Osteoblast (primary cell): Measurements from ENCODE around the gene PAK1. TPM values are rescaled to one million over a fixed set of nuclear protein-coding genes. Genes with fewer than 3 reads are reported as not detected.
"Not testable (repeated sequence)": the region's sequence is repeated elsewhere in the genome, so short reads cannot be mapped to it uniquely, and the experiment has no call there.

Experiments used
- DNase-seq: peaks from one replicate; pipeline ENCODE4 v3.0.0; 2011; ENCODE audit warnings: low spot score, mixed read lengths; ENCODE audit not compliant: insufficient read length; ENCODE audit errors: missing footprints
- H2AFZ ChIP-seq: 2 replicates; pipeline ENCODE4 v1.6.0; 2011; ENCODE audit warnings: mild to moderate bottlenecking, low read length
- H3K27ac ChIP-seq: 2 replicates; pipeline ENCODE4 v1.5.1; 2011; ENCODE audit warnings: mild to moderate bottlenecking, low read depth, low read length, moderate library complexity
- H3K27me3 ChIP-seq: 2 replicates; pipeline ENCODE4 v1.6.0; 2012; ENCODE audit warnings: mild to moderate bottlenecking, control low read depth, inconsistent platforms, low read length, moderate library complexity; ENCODE audit not compliant: insufficient read depth
- H3K36me3 ChIP-seq: 2 replicates; pipeline ENCODE4 v1.5.1; 2011; ENCODE audit warnings: mild to moderate bottlenecking, low read length, control low read depth, moderate library complexity; ENCODE audit not compliant: insufficient read depth
- H3K4me1 ChIP-seq: 2 replicates; pipeline ENCODE4 v1.5.1; 2011; ENCODE audit warnings: mild to moderate bottlenecking, low read length, control low read depth, moderate library complexity; ENCODE audit not compliant: insufficient read depth
- H3K4me2 ChIP-seq: 2 replicates; pipeline ENCODE4 v1.6.0; 2011; ENCODE audit warnings: mild to moderate bottlenecking, low read length; ENCODE audit not compliant: insufficient read depth
- H3K4me3 ChIP-seq: fragments of 200-600 bp; sonication (generic); 3 replicates; pipeline ENCODE4 v1.5.1; 2012; ENCODE audit warnings: mild to moderate bottlenecking, low read length, inconsistent platforms; ENCODE audit not compliant: insufficient read depth
- H3K79me2 ChIP-seq: 2 replicates; pipeline ENCODE4 v1.6.0; 2012; ENCODE audit warnings: mild to moderate bottlenecking, low read length, control low read depth, inconsistent platforms; ENCODE audit not compliant: insufficient read depth
- H3K9me3 ChIP-seq: 2 replicates; pipeline ENCODE4 v1.5.1; 2011; ENCODE audit warnings: low read depth, low read length, control low read depth
- H4K20me1 ChIP-seq: 2 replicates; pipeline ENCODE4 v1.6.0; 2012; ENCODE audit warnings: mild to moderate bottlenecking, low read length, control low read depth; ENCODE audit not compliant: insufficient read depth
- CTCF ChIP-seq: IDR thresholded peaks from 2 replicates; pipeline ENCODE4 v1.5.1; 2011; ENCODE audit warnings: mild to moderate bottlenecking, low read depth, low read length, moderate library complexity; ENCODE audit errors: extremely low read depth
- total RNA-seq: library from RNA; depleted of rRNA; stranded (reverse); fragments of >200 nt; gene quantifications from 2 replicates; pipeline ENCODE4 v1.2.3, GENCODE V29; 2012

The PAK1 gene
- total RNA-seq, 1 donor: 34.4 TPM

DNA sequence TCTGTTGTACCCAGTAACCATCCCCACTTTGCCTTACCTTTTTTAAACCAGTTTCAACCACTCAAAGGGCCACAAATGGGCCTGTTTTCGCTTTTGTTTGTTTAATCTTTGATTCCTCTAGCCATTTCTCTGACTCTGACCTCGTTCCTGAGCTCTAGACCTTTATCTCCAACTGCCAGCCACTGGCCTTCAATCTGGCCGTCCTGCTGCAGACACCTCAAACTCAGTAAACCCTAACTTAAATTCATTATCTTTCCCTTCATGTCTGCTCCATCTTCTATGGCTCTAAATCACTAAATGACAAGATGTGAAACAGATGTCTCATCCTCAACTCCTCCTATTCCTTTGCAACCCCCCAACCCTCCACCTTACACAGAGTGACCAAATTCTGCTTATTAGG is 171.1 kb downstream of the PAK1 start:
- TF ChIP-seq CTCF: no peak
- Histone ChIP-seq H2AFZ (no peak overlapping the region), H3K79me2 (no peaks in the 10 kb centered on the region), H4K20me1 (no peaks in the 10 kb centered on the region), H3K4me3 (no peak overlapping the region), H3K9me3 (no peaks in the 10 kb centered on the region), H3K4me2 (no peak overlapping the region), H3K27me3 (no peaks in the 10 kb centered on the region), H3K27ac (no peak overlapping the region), H3K4me1 (no peaks in the 10 kb centered on the region), H3K36me3 (no peaks in the 10 kb centered on the region)
- DNase-seq: no peak

DNA sequence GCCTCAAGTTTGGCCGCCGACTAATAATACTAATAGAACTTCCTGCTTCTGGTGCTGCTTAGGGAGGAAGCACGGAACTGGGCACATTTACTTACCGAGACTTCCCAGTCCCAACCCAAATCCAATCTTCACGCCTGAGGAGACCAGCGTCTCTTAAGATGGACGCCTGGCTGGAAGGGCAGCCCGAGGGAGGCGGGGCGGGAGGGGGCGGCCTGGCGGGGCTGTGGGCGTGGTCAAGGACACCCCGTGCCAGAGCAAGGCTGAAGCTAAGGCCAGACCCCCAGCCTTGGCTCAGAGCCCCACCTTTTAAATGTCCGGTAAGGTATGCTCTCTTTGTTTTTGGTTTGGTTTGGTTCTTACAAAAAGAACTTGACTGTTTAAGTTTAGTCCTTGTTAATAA is 172.4 kb downstream of the PAK1 start, which contains the start of gene GDPD4:
Gene GDPD4 (minus strand): TSS at position 177 of the 400 bp plus-strand sequence. CDS start 16,549 bp downstream, outside the sequence.
- Histone ChIP-seq H3K9me3 (no peaks in the 10 kb centered on the region), H2AFZ (no peak within 1 kb of the TSS), H3K27ac (no peak within 1 kb of the TSS), H3K79me2 (no peaks in the 10 kb centered on the region), H3K36me3 (no peaks in the 10 kb centered on the region), H3K4me1 (no peaks in the 10 kb centered on the region), H3K4me3 (no peak within 1 kb of the TSS), H3K4me2 (no peak within 1 kb of the TSS), H3K27me3 (no peaks in the 10 kb centered on the region), H4K20me1 (no peaks in the 10 kb centered on the region)
- no peak for DNase-seq
- TF ChIP-seq CTCF: no peak

GRCh38 chr11:77300695-77301094 is 173.2 kb downstream of the PAK1 start:
- no peak overlapping the region for H3K4me3 ChIP-seq
- H3K79me2 ChIP-seq: no peaks in the 10 kb centered on the region
- H4K20me1 ChIP-seq: no peaks in the 10 kb centered on the region
- no peaks in the 10 kb centered on the region for H3K27me3 ChIP-seq
- no peak overlapping the region for H3K4me2 ChIP-seq
- DNase-seq: no peak
- no peaks in the 10 kb centered on the region for H3K4me1 ChIP-seq
- no peak for TF ChIP-seq CTCF
- no peaks in the 10 kb centered on the region for H3K36me3 ChIP-seq
- no peak overlapping the region for H2AFZ ChIP-seq
- no peak overlapping the region for H3K27ac ChIP-seq
- no peaks in the 10 kb centered on the region for H3K9me3 ChIP-seq

GRCh38 chr11:77300028-77300427 is 173.9 kb downstream of the PAK1 start:
- H2AFZ ChIP-seq, H4K20me1 ChIP-seq, H3K4me3 ChIP-seq, H3K27ac ChIP-seq, H3K9me3 ChIP-seq, DNase-seq, H3K4me2 ChIP-seq, H3K27me3 ChIP-seq, H3K4me1 ChIP-seq, H3K36me3 ChIP-seq, H3K79me2 ChIP-seq: not testable (repeated sequence)
